Liver (tissue), 9 donors: Measurements from ENCODE around the gene GRAMD1A. TPM values are rescaled to one million over a fixed set of nuclear protein-coding genes. Genes with fewer than 3 reads are reported as not detected.
"Not testable (repeated sequence)": the region's sequence is repeated elsewhere in the genome, so short reads cannot be mapped to it uniquely, and the experiment has no call there.

Source experiments
- DNase-seq: peaks from one replicate; pipeline ENCODE4 v3.0.0-alpha.2; 2017; ENCODE audit warnings: low spot score
- H3K27ac ChIP-seq, 2 donors: one replicate each; pipeline ENCODE4 v1.7.0; 2013; ENCODE audit warnings: inconsistent platforms in 2 of 2, low read length in 2 of 2, control low read depth in 1 of 2, low read depth in 1 of 2, mild to moderate bottlenecking in 1 of 2
- H3K27me3 ChIP-seq, 4 donors: one replicate each; pipeline versions ENCODE4 v1.6.1 to v1.7.0; 2013; ENCODE audit warnings: low read length in 3 of 4, inconsistent platforms in 1 of 4, mild to moderate bottlenecking in 1 of 4, moderate library complexity in 1 of 4; ENCODE audit not compliant: control insufficient read depth in 4 of 4, insufficient read depth in 4 of 4
- H3K36me3 ChIP-seq, 4 donors: one replicate each; pipeline versions ENCODE4 v1.6.1 to v1.7.0; 2013; ENCODE audit warnings: low read length in 3 of 4, mild to moderate bottlenecking in 3 of 4, low read depth in 1 of 4, moderate library complexity in 1 of 4; ENCODE audit not compliant: control insufficient read depth in 4 of 4, insufficient read depth in 3 of 4
- H3K4me1 ChIP-seq, 4 donors: one replicate each; pipeline versions ENCODE4 v1.6.1 to v1.7.0; 2013; ENCODE audit warnings: low read length in 3 of 4, mild to moderate bottlenecking in 3 of 4, moderate library complexity in 1 of 4; ENCODE audit not compliant: control insufficient read depth in 4 of 4, insufficient read depth in 4 of 4
- H3K4me3 ChIP-seq, 3 donors: one replicate each; pipeline versions ENCODE4 v1.6.1 to v1.7.0; 2013; ENCODE audit warnings: low read length in 3 of 3, control low read depth in 1 of 3, low read depth in 1 of 3, mild to moderate bottlenecking in 1 of 3
- H3K9ac ChIP-seq, 2 donors: one replicate each; pipeline ENCODE4 v1.7.0; 2013; ENCODE audit warnings: low read length in 2 of 2, mild to moderate bottlenecking in 2 of 2, moderate library complexity in 2 of 2, control low read depth in 1 of 2, low read depth in 1 of 2
- H3K9me3 ChIP-seq, 4 donors: one replicate each; pipeline versions ENCODE4 v1.6.1 to v1.7.0; 2013; ENCODE audit warnings: low read length in 3 of 4; ENCODE audit not compliant: control insufficient read depth in 4 of 4
- ATF3 ChIP-seq: IDR thresholded peaks from 2 replicates; pipeline ENCODE4 v1.6.1; 2016; ENCODE audit warnings: antibody characterized with exemption
- CTCF ChIP-seq: fragments of 150-350 bp; IDR thresholded peaks from 2 replicates; pipeline ENCODE4 v1.5.1; 2017; ENCODE audit warnings: improper control_type of control experiment, low read depth, low read length; ENCODE audit not compliant: missing input control
- EGR1 ChIP-seq, 2 donors: IDR thresholded peaks; 2 replicates each; pipeline ENCODE4 v1.6.1; 2016 to 2018; ENCODE audit warnings: antibody characterized with exemption in 2 of 2, low read depth in 2 of 2
- FOXA1 ChIP-seq: IDR thresholded peaks from 2 replicates; pipeline ENCODE4 v1.6.1; 2016; ENCODE audit warnings: antibody characterized with exemption
- FOXA2 ChIP-seq: IDR thresholded peaks from 2 replicates; pipeline ENCODE4 v1.6.1; 2016; ENCODE audit warnings: antibody characterized with exemption
- GABPA ChIP-seq, 2 donors: IDR thresholded peaks in 1 of 2; conservative IDR thresholded peaks in 1 of 2; 2 replicates each; pipeline ENCODE4 v1.6.1; 2016; ENCODE audit warnings: antibody characterized with exemption in 2 of 2, mild to moderate bottlenecking in 1 of 2, moderate library complexity in 1 of 2
- HNF4A ChIP-seq, 2 donors: conservative IDR thresholded peaks; 2 replicates each; pipeline ENCODE4 v1.6.1; 2016; ENCODE audit warnings: antibody characterized with exemption in 2 of 2, mild to moderate bottlenecking in 2 of 2
- HNF4G ChIP-seq: IDR thresholded peaks from 2 replicates; pipeline ENCODE4 v1.6.1; 2016; ENCODE audit warnings: antibody characterized with exemption
- JUND ChIP-seq, 2 donors: IDR thresholded peaks; 2 replicates each; pipeline ENCODE4 v1.6.1; 2016; ENCODE audit warnings: antibody characterized with exemption in 2 of 2
- MAX ChIP-seq: IDR thresholded peaks from 2 replicates; pipeline ENCODE4 v1.6.1; 2016; ENCODE audit warnings: antibody characterized with exemption
- NR2F2 ChIP-seq: IDR thresholded peaks from 2 replicates; pipeline ENCODE4 v1.6.1; 2016; ENCODE audit warnings: antibody characterized with exemption
- RAD21 ChIP-seq, 2 donors: IDR thresholded peaks; 2 replicates each; pipeline ENCODE4 v1.6.1; 2016; ENCODE audit warnings: antibody characterized with exemption in 2 of 2, mild to moderate bottlenecking in 2 of 2
- REST ChIP-seq: IDR thresholded peaks from 2 replicates; pipeline ENCODE4 v1.6.1; 2016; ENCODE audit warnings: antibody characterized with exemption, mild to moderate bottlenecking
- RXRA ChIP-seq, 2 donors: IDR thresholded peaks; 2 replicates each; pipeline ENCODE4 v1.6.1; 2017 to 2018; ENCODE audit warnings: antibody characterized with exemption in 2 of 2, mild to moderate bottlenecking in 1 of 2
- SP1 ChIP-seq: IDR thresholded peaks from 2 replicates; pipeline ENCODE4 v1.6.1; 2018; ENCODE audit warnings: antibody characterized with exemption, mild to moderate bottlenecking
- TAF1 ChIP-seq: conservative IDR thresholded peaks from 2 replicates; pipeline ENCODE4 v1.6.1; 2016; ENCODE audit warnings: antibody characterized with exemption, mild to moderate bottlenecking
- YY1 ChIP-seq: IDR thresholded peaks from 2 replicates; pipeline ENCODE4 v1.6.1; 2016; ENCODE audit warnings: antibody characterized with exemption, mild to moderate bottlenecking
- ZBTB33 ChIP-seq: IDR thresholded peaks from 2 replicates; pipeline ENCODE4 v1.6.1; 2016; ENCODE audit warnings: antibody characterized with exemption
- WGBS: extraction: QIAGEN DNeasy Blood & Tissue Kit; methylation state at CpG from one replicate; pipeline ENCODE4 v1.1.7; 2013; 5-methylcytosine and 5-hydroxymethylcytosine counted together
- polyA plus RNA-seq, 2 donors: library from polyadenylated mRNA; stranded (reverse) in 1 of 2; unstranded in 1 of 2; fragments of 200-250 nt in 1 of 2; fragments of >200 nt in 1 of 2; fragmentation: Nextera tagmentation in 1 of 2; extraction: Ambion mirVana in 1 of 2; gene quantifications; one replicate each; pipeline versions ENCODE4 v1.2.1 to v1.2.3, GENCODE V29; 2013 to 2015
- total RNA-seq, 2 donors: library from RNA; depleted of rRNA; stranded (reverse); fragments of >200 nt; gene quantifications; one replicate each; pipeline ENCODE4 v1.2.3, GENCODE V29; 2014
- donor health status: healthy.
- donor health status: healthy.
- donor health status: healthy.
- donor health status: healthy.
- donor health status: healthy.

GRAMD1A gene
- total and polyA plus RNA-seq, 4 donors: 8.6 to 14.1 (median 11.2) TPM

- Histone ChIP-seq H3K36me3 (peaks cover 0 to 26% (median under 1%) of the 10 kb centered on the region in 4 donors), H3K9me3 (no peaks in the 10 kb centered on the region), H3K4me1 (peaks cover 3 to 8% (median 6%) of the 10 kb centered on the region in 4 donors), H3K9ac (no peak overlapping the region), H3K27ac (no peak overlapping the region), H3K27me3 (no peaks in the 10 kb centered on the region), H3K4me3 (no peak overlapping the region)
- no peak for TF ChIP-seq FOXA1
- TF ChIP-seq NR2F2: no peak
- TF ChIP-seq GABPA (IDR thresholded peaks at IDR 0.05 in 1 of 2, conservative IDR thresholded peaks at IDR 0.05 in 1 of 2): no peak
- no peak for TF ChIP-seq HNF4A (conservative IDR thresholded peaks at IDR 0.05)
- TF ChIP-seq RAD21 (IDR thresholded peaks at IDR 0.05): no peak
- TF ChIP-seq SP1: no peak
- no peak for TF ChIP-seq ZBTB33
- no peak for TF ChIP-seq RXRA (IDR thresholded peaks at IDR 0.05)
- TF ChIP-seq YY1: no peak
- TF ChIP-seq CTCF: no peak
- TF ChIP-seq HNF4G: no peak
- TF ChIP-seq TAF1: no peak
- TF ChIP-seq JUND (IDR thresholded peaks at IDR 0.05): no peak
- TF ChIP-seq EGR1 (IDR thresholded peaks at IDR 0.05; ENCODE audit: low read depth in 2 of 2): no peak
- TF ChIP-seq REST: no peak
- TF ChIP-seq FOXA2: no peak
- no peak for TF ChIP-seq ATF3
- TF ChIP-seq MAX: no peak
- 86% methylated on average over 7 of the region's 7 CpGs for WGBS
- no peak for DNase-seq
Measured at GRCh38 chr19:35027851-35028599, 27.9 kb downstream of the GRAMD1A start.

- H3K36me3 ChIP-seq: peaks cover 0 to 20% (median under 1%) of the 10 kb centered on the region in 4 donors
- WGBS: 86% methylated on average over 3 of the region's 3 CpGs
- not testable (repeated sequence) for H3K4me3 ChIP-seq, H3K9me3 ChIP-seq, H3K4me1 ChIP-seq, H3K27ac ChIP-seq, DNase-seq, H3K9ac ChIP-seq, H3K27me3 ChIP-seq
Measured at GRCh38 chr19:35028600-35028885, 28.4 kb downstream of the GRAMD1A start.

GRCh38 chr19:35029275-35029736 lies 29.2 kb downstream of the GRAMD1A start:
- not testable (repeated sequence) for DNase-seq, H3K4me3 ChIP-seq, H3K27me3 ChIP-seq, H3K9ac ChIP-seq, H3K27ac ChIP-seq, H3K4me1 ChIP-seq, H3K9me3 ChIP-seq
- 80% methylated on average over 11 of the region's 11 CpGs for WGBS
- H3K36me3 ChIP-seq: peaks cover 0 to 16% (median under 1%) of the 10 kb centered on the region in 4 donors
